Prostate gland (tissue), 2 donors: ENCODE data around the gene ZMYND19.

Experiments
- CTCF ChIP-seq, 4 experiments: fragments of 200-600 bp in 2 of 4; fragments of 450-650 bp in 2 of 4; sonication (generic) in 2 of 4; IDR thresholded peaks; 1 replicate in 3 of 4; 2 replicates in 1 of 4; pipeline ENCODE4 v1.5.1; 2016 to 2019; ENCODE audit warnings: antibody characterized with exemption in 4 of 4, mild to moderate bottlenecking in 2 of 4, moderate library complexity in 2 of 4
- POLR2A ChIP-seq: fragments of 450-650 bp; IDR thresholded peaks from one replicate; pipeline ENCODE4 v1.6.1; 2016; ENCODE audit warnings: antibody characterized with exemption, mild to moderate bottlenecking

DNA sequence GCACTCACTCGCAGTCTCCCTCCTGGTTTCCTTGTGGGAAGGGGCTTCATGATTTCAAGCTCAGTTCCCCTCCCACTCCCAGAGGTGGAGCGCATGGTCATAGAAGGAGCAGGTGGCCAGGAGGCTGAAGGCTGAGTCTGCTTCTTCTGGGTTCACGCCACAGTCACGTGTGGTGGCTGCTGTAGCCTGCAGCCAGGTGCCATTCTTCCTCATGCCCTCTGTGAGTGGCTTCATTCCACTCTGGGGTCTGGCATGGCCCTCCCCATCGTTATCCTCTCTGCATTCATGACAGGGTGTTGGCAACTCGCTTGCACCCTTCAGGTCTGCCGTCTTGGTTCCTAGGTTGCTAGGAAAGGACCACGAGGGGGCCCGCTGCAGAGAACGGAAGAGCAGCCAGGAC, 35.1 kb downstream of the ZMYND19 start:
- no peak for TF ChIP-seq CTCF (IDR thresholded peaks at IDR 0.05)
- no peak for TF ChIP-seq POLR2A
